IPS DF 6.9 (cell line): Measurements from ENCODE around the gene MICU1.
"Not testable (repeated sequence)": the region's sequence is repeated elsewhere in the genome, so short reads cannot be mapped to it uniquely, and the experiment has no call there.

Experiments
- DNase-seq: peaks from one replicate; pipeline ENCODE4 v3.0.0-alpha.2; 2013; ENCODE audit warnings: low read depth, low spot score
- H3K27ac ChIP-seq: one replicate; pipeline ENCODE4 v1.5.1; 2013; ENCODE audit warnings: low read length, control low read depth
- H3K27me3 ChIP-seq: 2 replicates; pipeline ENCODE4 v1.6.1; 2013; ENCODE audit warnings: mild to moderate bottlenecking, low read length; ENCODE audit not compliant: control insufficient read depth, insufficient read depth
- H3K36me3 ChIP-seq: 2 replicates; pipeline ENCODE4 v1.6.1; 2013; ENCODE audit warnings: low read length; ENCODE audit not compliant: control insufficient read depth, insufficient read depth
- H3K4me1 ChIP-seq: 2 replicates; pipeline ENCODE4 v1.6.1; 2013; ENCODE audit warnings: low read length; ENCODE audit not compliant: control insufficient read depth, insufficient read depth
- H3K4me3 ChIP-seq: 2 replicates; pipeline ENCODE4 v1.5.1; 2013; ENCODE audit warnings: mild to moderate bottlenecking, low read length
- H3K9me3 ChIP-seq: 2 replicates; pipeline ENCODE4 v1.6.1; 2013; ENCODE audit warnings: low read length, inconsistent platforms; ENCODE audit not compliant: control insufficient read depth, insufficient read depth
- WGBS: extraction: QIAGEN DNeasy Blood & Tissue Kit; methylation state at CpG from one replicate; pipeline ENCODE4 v1.1.7; 2013; ENCODE audit warnings: mixed read lengths, missing lambda C conversion rate; ENCODE audit not compliant: insufficient read length, insufficient coverage; 5-methylcytosine and 5-hydroxymethylcytosine counted together

The MICU1 gene

DNA sequence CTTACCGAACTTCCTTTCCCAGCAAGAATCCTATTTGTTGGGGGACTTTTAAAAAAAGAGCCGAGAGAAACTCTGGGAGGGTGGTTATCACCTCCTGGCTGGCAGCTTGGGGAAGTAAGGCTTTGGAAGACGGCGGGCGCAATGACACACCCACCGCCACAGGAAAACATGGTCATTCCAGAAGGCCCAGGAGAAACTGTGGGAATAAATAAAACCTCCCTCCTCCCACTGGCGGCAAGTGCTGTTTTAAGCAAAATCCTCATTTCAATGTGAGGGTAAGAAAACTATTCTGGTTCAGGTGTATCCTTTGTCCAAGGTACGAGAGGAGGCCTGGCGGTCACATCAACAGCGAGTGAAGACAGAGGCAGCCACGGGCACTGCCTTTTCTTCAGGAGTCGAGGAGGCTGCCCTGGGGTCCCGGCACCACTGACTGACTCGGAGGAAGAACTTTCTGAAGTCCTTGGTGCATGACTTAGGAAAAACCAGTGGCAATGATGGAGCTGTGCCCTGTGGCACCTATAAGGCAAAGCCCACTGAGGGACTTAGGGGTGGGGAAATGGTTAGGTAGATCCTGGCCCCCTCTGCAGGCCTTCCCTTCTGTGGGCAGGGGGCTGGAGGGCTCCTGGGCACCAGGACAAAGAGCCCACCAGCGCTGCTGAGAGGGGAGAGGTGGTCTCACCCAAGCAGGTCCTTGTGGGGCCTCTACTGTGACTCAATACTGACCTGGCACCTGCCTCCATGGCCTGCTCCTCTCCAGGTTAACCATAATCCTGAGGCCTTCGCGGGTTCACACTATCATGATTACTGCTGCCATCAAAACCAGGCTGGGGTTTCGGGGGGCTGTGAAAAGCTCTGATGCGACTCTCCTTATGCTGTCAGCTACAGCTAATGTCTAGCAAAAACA is 292.5 kb downstream of the MICU1 start:
- no CpG with 5 or more reads among the region's 19 CpGs for WGBS
- no peak overlapping the region for H3K4me3 ChIP-seq
- no peak for DNase-seq

DNA sequence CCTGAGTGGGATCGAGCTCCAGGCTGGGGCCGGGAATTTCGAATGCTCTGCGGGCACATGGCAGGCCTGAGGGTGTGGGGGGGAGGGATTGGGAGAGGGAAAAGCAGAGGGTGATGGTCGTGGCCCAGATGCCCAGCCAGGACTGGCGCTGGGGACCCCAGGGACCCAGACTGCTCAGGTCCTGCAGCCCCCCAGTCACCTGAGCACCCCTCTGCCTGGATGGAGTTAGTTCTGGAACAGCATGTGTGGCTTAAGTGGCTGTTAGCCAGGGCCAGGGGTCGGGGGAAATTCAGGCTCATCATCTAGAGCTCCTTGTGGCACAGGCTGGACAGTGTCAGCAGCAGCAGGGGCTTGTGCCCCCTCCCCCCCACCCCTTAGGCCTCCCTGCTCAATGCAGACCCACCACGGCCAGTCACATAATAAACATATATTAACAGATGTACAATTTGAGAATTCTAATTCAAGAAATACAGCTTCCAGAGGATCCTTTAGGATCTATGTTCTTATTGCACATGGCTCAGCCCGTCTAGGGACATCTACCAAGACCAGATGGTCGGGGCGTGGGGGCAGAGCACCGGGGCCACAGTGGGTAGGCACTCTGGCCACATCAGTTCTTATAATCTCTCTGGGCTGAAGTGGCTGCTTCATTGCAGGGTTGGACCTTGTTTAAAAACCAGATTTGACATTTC is 293.3 kb downstream of the MICU1 start:
- no CpG with 5 or more reads among the region's 12 CpGs for WGBS
- peaks cover 15% of the 10 kb centered on the region for H3K4me1 ChIP-seq

More for the DNA sequence above, 292.5 kb downstream of the MICU1 start:
- Histone ChIP-seq H3K36me3 (peaks cover 13% of the 10 kb centered on the region), H3K9me3 (no peaks in the 10 kb centered on the region), H3K27ac (no peak overlapping the region), H3K4me1 (peaks cover 12% of the 10 kb centered on the region), H3K27me3 (no peaks in the 10 kb centered on the region)

GRCh38 chr10:72331575-72332422 is 294.1 kb downstream of the MICU1 start:
- no CpG with 5 or more reads among the region's 27 CpGs for WGBS
- H3K36me3 ChIP-seq, result peaks cover 7% of the 10 kb centered on the region; the same call in 1 of the 2 replicates
- no peak for DNase-seq
- H3K4me1 ChIP-seq, result peaks cover 15% of the 10 kb centered on the region
- no peaks in the 10 kb centered on the region for H3K27me3 ChIP-seq
- no peaks in the 10 kb centered on the region for H3K9me3 ChIP-seq
- H3K27ac ChIP-seq, result no peak overlapping the region
- H3K4me3 ChIP-seq, result no peak overlapping the region

More for the DNA sequence above, 293.3 kb downstream of the MICU1 start:
- Histone ChIP-seq H3K27ac (no peak overlapping the region), H3K4me3 (no peak overlapping the region), H3K36me3 (peaks cover 7% of the 10 kb centered on the region; the same call in 1 of the 2 replicates), H3K27me3 (no peaks in the 10 kb centered on the region), H3K9me3 (no peaks in the 10 kb centered on the region)
- DNase-seq, result no peak

- DNase-seq, result no peak
- H3K27me3 ChIP-seq, result no peaks in the 10 kb centered on the region
- H3K4me3 ChIP-seq, result no peak overlapping the region
- H3K9me3 ChIP-seq, result no peaks in the 10 kb centered on the region
- H3K36me3 ChIP-seq, result peaks cover 3% of the 10 kb centered on the region; the same call in 1 of the 2 replicates
- WGBS, result no CpG with 5 or more reads among the region's 2 CpGs
- H3K4me1 ChIP-seq, result peaks cover 15% of the 10 kb centered on the region
- no peak overlapping the region for H3K27ac ChIP-seq
These were observed 295.8 kb downstream of the MICU1 start for GRCh38 chr10:72330069-72330426.

DNA sequence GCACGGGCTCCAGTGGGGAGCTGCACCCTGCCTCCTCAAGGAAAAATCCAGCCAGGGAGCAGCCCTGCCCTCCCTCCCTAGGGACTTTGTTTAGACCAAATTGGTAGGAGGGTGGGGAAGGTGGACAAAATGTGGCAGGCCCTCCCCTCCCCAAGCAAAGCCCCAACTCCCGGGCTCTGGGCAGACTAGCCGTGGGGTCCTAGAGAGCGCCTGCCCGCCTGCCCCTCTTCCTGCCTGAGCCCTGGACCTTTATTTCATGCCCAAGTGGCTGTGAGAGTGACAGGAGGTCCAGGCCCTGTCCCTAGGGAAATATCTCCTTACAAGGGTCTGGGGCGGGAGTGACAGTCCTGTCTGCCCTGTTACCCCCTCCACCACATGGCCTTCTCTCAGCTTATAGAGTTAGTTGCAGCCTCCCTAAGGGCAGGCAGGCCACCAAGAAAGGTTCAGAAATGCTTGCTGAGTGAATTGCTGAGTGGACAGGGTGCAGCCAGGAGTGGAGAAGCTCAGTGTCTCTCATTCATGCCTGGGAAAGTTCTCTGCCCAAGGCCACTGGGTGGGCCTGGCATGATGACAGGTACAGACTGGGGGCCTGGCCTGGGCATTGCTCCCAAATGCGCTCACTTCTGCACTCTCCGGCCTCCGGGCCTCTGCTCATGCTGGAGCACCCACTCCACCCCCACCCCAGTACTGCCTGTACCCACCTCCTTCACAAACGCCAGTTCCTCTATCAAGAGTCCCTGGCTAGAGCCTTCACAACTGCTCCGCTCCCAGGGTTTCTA is 296.4 kb downstream of the MICU1 start:
- no peaks in the 10 kb centered on the region for H3K9me3 ChIP-seq
- H3K27me3 ChIP-seq, result no peaks in the 10 kb centered on the region
- no peaks in the 10 kb centered on the region for H3K36me3 ChIP-seq
- no peak overlapping the region for H3K27ac ChIP-seq
- no CpG with 5 or more reads among the region's 11 CpGs for WGBS
- DNase-seq, result no peak
- H3K4me3 ChIP-seq, result no peak overlapping the region
- peaks cover 13% of the 10 kb centered on the region for H3K4me1 ChIP-seq

DNA sequence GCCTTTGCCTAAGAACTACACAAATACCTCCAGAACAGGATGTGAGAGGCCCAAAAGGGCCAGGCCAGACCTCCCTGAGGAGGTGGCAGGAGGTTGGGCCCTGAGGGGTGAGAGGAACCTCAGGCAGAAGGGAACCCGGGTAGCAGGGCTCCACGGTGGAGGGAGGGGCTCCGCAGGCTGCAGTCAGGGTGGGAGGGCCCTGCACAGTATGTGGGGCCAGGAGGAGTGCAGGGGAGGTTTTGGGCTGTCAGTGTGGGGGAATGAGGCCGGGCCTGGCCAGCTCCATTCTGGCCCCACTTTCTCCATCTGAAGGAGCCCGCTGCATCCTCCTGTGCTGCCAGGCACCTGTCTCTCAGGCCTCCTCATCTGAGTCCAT is 297.1 kb downstream of the MICU1 start:
- peaks cover 13% of the 10 kb centered on the region for H3K4me1 ChIP-seq
- no peaks in the 10 kb centered on the region for H3K9me3 ChIP-seq
- H3K27ac ChIP-seq, result no peak overlapping the region
- H3K4me3 ChIP-seq, result no peak overlapping the region
- WGBS, result no CpG with 5 or more reads among the region's 5 CpGs
- DNase-seq, result no peak
- no peaks in the 10 kb centered on the region for H3K36me3 ChIP-seq
- H3K27me3 ChIP-seq, result no peaks in the 10 kb centered on the region

GRCh38 chr10:72328045-72328828 is 297.6 kb downstream of the MICU1 start:
- DNase-seq, result no peak
- no CpG with 5 or more reads among the region's 14 CpGs for WGBS
- Histone ChIP-seq H3K36me3 (no peaks in the 10 kb centered on the region), H3K27ac (no peak overlapping the region), H3K4me3 (no peak overlapping the region), H3K4me1 (peaks cover 13% of the 10 kb centered on the region), H3K9me3 (no peaks in the 10 kb centered on the region), H3K27me3 (no peaks in the 10 kb centered on the region)

DNA sequence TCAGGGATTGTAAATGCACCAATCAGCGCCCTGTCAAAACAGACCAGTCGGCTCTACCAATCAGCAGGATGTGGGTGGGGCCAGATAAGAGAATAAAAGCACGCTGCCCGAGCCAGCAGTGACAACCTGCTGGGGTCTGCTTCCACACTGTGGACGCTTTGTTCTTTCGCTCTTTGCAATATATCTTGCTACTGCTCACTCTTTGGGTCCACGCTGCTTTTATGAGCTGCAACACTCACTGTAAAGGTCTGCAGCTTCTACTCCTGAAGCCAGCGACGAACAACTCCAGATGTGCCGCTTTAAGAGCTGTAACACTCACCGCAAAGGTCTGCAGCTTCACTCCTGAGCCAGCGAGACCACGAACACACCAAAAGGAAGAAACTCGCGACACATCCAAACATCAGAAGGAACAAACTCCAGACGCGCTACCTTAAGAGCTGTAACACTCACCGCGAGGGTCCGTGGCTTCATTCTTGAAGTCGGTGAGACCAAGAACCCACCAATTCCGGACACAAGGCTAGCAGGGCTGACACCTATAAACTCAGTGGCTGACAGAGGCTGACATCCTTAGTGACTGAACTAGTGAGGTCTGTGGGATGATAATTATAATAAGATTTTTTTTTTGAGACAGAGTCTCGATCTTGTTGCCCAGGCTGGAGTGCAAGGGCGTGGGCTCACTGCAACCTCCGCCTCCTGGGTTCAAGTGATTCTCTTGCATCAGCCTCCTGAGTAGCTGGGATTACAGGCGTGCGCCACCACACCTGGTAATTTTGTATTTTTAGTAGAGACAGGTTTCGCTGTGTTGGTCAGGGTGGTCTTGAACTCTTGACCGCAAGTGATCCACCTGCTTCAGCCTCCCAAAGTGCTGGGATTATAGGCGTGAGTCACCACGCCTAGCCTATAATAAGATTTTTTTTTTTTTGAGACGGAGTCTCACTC is 298.9 kb downstream of the MICU1 start:
- H3K27me3 ChIP-seq, DNase-seq, H3K4me3 ChIP-seq, H3K9me3 ChIP-seq, H3K36me3 ChIP-seq, H3K27ac ChIP-seq: not testable (repeated sequence)
- peaks cover 12% of the 10 kb centered on the region for H3K4me1 ChIP-seq
- no CpG with 5 or more reads among the region's 32 CpGs for WGBS
